Dedifferentiated amniotic fluid mesenchymal stem cell (primary cell): ENCODE measurements around the gene TGM5.
A peak's percentile ranks its signal among the peaks of the same experiment; 100 is the strongest.
"Not testable (repeated sequence)": the region's sequence is repeated elsewhere in the genome, so short reads cannot be mapped to it uniquely, and the experiment has no call there.

ENCODE experiments used
- DNase-seq: peaks from one replicate; pipeline ENCODE4 v3.0.0-alpha.2; 2016; ENCODE audit errors: extremely low spot score

Gene TGM5

GRCh38 chr15:43246261-43246774 is 20.4 kb downstream of the TGM5 start:
- DNase-seq, result no peak

DNA sequence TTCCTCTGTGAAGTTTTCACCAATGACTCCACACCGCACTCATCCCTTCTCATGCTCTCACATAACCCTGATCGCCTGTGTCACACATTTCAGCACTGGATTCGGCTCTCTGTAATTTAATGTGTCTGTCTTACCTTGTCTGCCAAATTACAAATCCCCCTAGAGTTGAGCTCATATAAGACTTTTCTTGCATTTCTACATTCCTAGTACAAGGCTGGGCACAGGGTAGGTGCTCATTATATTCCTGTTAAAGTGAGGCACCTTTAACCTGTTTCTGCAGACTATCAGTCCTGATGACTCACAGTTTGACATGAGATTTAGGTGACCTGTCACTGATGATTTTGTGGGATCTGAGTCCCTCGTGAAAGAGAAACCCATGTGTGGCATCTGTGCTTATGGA is 22.6 kb downstream of the TGM5 start:
- DNase-seq, result no peak

GRCh38 chr15:43243020-43243645 is 23.6 kb downstream of the TGM5 start:
- DNase-seq, result no peak

DNA sequence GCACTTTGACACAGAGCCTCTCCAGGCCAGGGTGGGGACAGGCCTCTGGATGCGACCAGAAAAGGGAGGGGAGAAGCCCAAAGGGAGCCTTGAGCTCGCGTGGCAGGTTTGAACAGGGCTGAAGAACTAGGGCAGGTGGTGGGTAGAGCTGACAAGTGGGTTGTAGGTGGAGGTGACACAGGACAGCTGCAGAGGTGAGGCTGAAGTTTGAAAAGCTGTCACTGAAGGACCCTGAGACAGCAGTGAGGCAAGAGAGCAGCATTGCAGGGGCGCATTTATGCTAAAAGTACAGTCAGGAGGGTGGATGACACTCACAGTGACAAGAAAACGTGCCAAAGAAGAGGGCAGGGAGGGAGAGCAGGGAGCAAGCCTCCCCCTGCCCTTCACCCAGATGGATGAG is 24.1 kb downstream of the TGM5 start:
- DNase-seq, result no peak

- no peak for DNase-seq
Measured at GRCh38 chr15:43241100-43241499, 25.6 kb downstream of the TGM5 start.

DNA sequence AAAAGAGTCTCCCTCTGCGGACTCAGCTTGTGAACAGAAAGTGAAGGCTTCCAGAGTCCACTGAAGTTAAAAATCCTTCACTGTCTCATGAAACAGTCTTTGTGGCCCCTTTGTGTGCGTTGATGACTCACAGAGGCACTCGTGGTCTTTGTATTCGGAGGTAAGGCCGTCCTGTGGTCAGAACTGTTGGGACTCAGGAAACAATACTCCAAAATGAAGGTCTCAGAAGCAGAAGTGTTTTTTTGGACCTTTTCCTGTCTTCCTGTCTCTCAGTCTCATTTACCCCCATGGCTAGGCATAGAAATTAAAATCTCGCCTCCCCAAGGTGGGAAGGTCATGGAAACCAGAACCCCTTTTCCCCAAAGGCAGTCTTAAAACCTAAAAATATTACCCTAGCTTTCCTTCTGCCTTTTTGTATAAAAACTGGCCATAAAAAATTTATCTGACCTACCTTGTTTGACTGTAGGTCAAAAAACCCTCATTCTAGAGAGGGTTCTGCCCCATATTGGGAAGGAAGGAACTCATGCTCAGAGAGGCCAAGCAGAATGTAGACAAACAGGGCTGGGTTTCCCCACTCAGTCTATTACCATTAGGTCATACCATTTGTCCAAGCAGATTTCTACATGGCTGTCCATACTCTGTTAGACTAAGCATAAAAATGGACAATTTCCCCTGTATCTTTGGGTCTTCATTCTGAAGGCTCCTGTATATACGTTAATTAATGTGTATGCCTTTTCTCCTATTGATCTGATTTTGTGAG is 26.8 kb downstream of the TGM5 start:
- no peak for DNase-seq

- no peak for DNase-seq
Measured at GRCh38 chr15:43238671-43239131, 28.0 kb downstream of the TGM5 start.

- DNase-seq, result no peak
Measured at GRCh38 chr15:43237842-43238470, 28.8 kb downstream of the TGM5 start.

DNA sequence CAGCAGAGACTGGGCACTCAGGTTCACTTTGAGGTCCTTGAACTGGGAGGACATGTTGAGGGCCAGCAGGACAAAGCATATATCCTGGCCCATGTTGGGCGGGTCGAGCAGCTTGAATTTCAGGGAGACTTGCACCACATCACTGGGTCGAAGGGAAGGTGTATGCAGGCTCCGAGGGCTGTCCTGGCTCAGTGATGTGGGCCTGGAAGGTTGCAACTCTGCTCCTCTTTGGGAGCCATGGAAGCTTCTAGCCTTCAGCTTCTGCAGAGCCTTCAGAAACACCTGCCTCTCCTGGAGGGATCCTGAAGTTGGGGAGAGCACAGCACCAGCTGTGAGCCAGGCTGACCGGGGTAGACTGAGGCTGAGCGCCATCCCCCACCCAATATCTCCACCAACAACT is 31.2 kb downstream of the TGM5 start:
- no peak for DNase-seq

DNA sequence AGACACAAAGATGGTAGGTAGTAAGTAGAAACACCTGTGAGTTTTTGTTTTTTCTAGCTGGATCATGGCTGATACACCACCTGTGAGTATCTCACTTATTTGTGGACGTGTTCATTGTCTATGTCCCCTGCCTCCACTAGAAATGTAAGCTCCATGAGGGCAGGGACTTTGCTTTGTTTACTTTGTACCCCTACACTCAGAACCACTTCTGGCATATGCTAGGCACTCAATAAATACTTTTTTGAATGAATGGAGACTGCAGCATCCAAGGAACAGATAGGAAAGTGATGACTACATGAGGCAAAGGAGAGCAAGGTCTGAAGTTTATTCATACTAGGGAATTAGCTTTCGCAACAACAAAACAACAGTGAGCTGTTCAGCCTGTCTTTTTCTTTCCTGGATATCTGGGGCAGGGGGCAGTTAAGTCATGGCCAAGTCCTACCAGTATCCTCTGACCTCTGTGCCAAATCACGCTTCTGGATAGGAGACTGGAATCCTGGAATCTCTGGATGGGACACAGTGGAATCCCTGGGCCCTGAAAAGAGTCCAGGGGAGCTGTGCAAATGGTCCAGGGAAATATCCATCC is 34.3 kb downstream of the TGM5 start:
- DNase-seq, result no peak

GRCh38 chr15:43230640-43231115 is 36.0 kb downstream of the TGM5 start:
- DNase-seq, result no peak

DNA sequence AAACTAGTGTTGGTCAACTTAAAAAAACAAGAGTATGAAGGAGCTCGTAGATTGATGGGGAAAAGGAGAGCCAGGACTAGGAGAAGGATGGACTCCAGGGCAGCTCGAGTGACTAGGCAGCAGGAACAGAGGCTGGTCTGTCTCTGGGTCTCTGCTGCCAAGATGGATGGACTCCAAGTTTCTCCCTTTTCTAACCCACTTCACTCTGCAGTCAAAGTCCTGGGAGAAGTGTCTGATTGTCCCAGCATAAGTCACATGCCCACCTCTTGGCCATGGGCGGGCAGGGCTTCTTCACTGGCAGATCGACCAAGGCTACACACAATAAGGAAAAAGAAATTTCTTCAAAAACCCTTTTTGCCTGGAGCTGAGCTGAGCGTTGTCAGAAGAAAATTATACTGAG is 36.8 kb downstream of the TGM5 start:
- no peak for DNase-seq

DNA sequence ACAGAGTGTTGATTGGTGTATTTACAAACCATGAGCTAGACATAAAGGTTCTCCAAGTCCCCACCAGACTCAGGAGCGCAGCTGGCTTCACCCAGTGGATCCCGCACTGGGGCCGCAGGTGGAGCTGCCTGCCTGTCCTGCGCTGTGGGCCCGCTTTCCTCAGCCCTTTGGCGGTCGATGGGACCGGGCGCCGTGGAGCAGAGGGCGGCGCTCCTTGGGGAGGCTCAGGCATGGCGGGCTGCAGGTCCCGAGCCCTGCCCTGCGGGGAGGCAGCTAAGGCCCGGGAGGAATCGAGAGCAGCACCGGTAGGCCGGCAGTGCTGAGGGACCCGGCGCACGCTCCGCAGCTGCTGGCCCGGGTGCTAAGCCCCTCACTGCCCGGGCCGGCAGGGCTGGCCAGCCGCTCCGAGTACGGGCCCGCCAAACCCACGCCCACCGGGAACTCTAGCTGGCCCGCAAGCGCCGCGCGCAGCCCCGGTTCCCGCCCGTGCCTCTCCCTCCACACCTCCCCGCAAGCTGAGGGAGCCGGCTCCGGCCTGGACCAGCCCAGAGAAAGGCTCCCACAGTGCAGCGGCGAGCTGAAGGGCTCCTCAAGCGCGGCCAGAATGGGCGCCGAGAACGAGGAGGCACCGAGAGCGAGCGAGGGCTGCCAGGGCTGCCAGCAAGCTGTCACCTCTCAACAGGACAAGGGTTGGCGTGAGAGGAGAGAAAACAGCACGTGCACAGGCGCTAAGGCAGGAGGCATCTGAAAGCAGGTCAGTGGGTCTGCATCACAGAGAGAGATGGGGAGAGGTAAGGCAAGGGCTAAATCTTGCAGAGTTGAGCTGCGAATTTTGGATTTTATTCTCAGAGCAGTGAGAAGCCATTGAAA is 40.1 kb downstream of the TGM5 start:
- DNase-seq, result no peak

DNA sequence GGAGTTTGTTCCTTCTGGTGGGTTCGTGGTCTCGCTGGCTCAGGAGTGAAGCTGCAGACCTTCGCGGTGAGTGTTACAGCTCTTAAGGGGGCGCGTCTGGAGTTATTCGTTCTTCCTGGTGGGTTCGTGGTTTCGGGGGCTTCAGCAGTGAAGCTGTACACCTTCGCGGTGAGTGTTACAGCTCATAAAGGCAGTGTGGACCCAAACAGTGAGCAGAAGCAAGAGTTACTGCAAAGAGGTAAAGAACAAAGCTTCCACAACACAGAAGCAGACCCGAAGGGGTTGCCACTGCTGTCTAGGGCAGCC is 40.8 kb downstream of the TGM5 start:
- not testable (repeated sequence) for DNase-seq

- peak; percentile 68 for DNase-seq
Measured at GRCh38 chr15:43225201-43225949, 41.4 kb downstream of the TGM5 start.

DNA sequence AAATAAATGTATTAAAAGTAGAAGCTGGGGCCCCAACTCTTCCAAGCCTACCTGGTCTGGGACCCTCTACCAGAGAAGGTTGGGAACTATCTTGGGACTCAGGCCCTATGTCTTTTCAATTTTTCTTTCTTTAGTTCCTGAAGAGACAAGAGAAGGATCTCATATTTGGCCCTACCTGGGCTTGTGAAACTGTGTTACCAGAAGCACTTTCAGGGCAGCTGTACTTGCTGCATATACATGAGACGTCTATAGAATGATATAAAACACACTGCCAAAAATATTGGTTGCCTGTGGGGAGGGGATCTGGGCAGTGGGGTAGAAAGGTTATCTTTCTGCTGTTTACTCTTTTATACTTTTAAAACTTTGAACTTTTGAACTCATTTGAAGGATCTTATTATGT is 45.3 kb downstream of the TGM5 start:
- DNase-seq, result no peak

DNA sequence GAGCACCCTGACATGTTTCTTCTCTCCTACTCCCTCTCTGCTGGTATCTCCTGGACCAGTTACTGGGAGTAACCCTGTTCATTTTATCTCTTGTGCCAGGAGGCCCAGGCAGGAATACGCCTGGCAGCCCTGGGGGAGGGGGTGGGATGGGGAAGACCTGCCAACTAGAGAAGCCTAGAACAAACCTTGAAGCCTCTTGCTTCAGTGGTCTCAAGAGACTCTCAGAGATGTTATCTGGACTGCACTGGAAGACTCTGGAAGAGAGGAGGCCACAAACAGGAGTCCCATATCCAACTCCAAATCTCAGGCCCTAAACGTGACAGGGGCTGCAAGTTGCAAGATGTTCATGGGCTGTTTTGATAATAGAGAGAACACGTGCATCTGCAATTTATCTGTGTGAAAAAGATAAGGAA is 45.7 kb downstream of the TGM5 start, which contains the start of gene EPB42:
TSS of gene EPB42 (minus strand) at position 28 of the 413 bp plus-strand sequence. CDS start 193 bp downstream, outside the sequence.
- no peak for DNase-seq

DNA sequence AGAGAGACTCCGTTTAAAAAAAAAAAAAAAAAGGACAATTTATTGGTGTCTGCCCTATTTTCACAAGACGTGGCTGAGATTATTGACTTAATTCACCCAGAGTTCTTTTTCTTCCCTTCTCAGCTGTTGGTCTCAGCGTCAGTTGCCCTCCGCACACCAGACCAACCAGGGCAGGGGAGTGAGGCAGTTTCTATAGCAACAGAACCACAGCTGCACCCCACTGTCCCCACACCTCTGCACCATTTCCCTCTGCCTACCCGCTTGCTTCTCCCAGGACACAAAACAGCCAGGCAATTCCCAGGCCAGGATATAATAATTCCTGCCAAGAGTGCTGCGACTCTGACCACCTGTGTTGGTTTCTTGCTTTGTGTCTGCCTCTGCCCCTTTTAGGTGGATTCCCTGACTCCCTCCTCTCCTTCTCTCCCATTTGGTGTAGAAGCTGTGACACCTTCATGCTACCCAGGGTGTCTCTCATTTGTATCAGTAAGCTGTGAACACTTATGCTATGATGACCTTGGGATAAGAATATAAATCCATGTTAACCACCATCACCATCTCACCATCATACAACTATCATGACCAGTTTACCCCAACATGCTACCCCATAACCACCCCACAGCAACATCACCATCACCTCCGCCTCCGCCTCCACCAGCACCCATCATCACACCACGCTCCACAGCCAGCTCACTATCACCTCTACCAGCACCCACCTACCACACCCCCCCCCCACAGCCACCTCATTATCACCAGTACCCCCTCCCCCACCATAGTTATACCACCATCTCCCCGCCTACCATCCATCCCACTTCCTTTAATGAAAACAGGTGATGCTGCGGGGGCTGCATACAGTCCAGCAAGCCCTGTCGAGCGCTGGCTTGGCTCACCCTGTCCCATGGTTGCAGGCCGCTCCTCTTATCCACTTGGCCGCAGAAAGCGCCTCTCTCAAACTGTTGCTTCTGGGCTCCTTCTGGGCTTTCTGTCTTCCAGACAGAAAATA is 46.5 kb downstream of the TGM5 start:
- no peak for DNase-seq
